ENCODE results near the gene ADCY10.
A peak's percentile ranks its signal among the peaks of the same experiment; 100 is the strongest.
"Not testable (repeated sequence)": the region's sequence is repeated elsewhere in the genome, so short reads cannot be mapped to it uniquely, and the experiment has no call there.

The ADCY10 gene

DNA sequence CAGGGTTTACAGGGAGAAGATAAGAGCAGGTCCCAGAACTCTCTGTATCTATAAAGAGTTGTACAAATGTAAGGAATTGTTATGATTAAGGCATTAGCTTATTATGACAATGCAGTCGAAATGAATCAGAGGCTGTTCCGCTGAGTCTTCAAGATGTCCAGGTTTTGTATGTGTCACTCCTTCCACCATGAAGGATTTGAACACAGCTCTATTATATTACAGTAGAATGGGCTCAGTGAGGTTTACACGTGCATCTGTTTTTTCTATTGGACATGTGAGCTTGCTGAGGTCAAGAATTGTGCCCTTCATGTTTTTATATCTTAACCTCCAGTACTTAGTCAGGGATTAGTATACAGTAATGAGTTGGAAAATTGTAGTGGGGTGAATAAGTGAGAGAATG lies 105.8 kb downstream of the ADCY10 start:
- no peak for DNase-seq

DNA sequence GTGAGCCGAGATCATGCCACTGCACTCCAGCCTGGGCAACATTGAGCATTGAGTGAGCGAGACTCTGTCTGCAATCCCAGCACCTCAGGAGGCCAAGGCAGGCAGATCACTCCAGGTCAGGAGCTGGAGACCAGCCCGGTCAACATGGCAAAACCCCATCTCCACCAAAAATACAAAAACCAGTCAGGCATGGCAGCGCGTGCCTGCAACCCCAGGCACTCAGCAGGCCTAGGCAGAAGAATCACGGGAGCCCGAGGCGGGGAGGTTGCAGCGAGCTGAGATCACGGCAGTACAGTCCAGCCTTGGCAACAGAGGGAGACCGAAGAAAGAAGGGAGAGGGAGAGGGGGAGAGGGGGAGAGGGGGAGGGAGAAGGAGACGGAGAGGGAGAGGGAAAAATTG lies 107.3 kb downstream of the ADCY10 start:
- not testable (repeated sequence) for DNase-seq

DNA sequence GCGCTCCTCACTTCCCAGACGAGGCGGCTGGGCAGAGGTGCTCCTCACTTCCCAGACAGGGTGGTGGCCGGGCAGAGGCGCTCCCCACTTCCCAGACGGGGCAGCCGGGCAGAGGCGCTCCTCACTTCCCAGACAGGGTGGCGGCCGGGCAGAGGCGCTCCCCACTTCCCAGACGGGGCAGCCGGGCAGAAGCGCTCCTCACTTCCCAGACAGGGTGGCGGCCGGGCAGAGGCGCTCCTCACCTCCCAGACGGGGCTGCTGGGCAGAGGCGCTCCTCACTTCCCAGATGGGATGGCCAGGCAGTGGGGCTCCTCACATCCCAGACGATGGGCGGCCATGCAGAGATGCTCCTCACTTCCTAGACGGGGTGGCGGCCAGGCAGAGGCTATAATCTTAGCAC lies 107.7 kb downstream of the ADCY10 start:
- DNase-seq = not testable (repeated sequence)

- DNase-seq = peak; percentile 30
Observed at GRCh38 chr1:167805041-167805556, 108.8 kb downstream of the ADCY10 start.

DNA sequence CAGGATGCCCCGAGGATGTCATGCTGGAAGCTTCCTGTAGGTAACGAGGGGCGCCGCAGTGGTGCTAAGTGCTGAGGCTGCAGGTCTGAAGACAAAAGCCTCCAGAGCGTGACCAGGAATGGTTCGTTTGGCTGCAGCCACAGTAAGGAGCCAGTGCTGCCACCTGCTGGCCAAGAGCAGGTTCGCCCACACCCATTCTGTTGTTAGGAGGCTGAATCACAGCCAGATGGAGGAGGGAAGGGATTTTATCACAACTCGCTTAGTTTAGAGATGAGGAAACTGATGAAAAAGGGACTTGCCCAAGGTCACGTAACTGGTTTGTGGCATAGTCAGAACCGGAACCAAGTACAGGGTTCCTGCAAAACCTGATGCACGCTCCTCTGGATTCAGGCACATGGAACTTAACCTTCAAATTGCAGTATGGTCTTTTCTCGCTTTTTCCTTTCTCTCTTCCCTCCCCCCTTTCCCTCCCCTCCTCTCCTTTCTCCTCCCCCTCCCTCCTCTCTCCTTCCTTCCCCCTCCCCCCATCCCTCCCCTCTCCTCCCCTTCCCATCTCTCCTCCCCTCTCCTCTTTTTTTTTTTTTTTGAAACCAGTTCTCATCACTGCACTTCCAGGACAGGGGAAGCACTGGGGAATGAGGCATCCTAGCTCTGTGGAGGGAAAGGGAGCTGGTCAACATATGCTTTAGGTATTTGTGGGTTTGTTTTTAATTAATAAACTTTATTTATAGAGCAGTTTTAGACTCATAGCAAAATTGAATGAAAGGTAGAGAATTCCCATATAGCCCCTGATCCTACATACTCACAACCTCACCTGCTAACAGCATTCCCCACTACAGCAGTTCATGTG lies 110.4 kb downstream of the ADCY10 start:
- DNase-seq = peak; percentile 92

DNA sequence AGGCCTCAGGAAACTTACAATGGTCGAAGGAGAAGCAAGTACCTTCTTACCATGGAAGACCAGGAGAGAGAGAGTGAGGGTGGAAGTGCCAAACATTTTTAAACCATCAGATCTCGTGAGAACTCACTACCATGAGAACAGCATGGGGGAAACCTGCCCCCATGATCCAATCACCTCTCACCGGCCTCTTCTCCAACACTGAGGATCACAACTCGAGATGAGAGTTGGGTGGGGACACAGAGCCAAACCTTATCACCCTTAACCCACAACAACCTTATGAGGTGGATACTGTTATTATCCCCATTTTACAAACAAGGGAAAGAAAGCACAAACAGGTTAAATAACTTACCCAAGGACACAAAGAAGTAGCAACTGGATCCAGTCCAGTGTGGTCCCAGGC lies 111.7 kb downstream of the ADCY10 start:
- DNase-seq = no peak

GRCh38 chr1:167800251-167800650 lies 113.7 kb downstream of the ADCY10 start:
- no peak for DNase-seq

DNA sequence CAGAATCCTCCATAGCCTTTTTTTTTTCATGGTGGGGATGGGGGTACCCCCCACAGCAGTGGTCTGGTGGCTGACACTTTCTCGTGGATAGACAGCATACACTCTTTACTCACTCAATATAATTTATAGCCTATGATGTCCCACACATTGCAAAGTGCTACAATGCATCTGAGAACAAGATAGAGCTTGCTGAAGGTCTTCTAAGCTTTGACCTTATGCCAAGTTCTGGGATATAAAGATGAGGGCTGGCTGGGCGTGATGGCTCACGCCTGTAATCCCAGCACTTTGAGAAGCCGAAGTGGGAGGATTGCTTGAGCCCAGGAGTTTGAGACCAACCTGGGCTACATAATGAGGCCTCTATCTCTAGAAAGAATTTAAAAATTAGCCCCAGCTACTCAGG lies 114.2 kb downstream of the ADCY10 start:
- DNase-seq = no peak

DNA sequence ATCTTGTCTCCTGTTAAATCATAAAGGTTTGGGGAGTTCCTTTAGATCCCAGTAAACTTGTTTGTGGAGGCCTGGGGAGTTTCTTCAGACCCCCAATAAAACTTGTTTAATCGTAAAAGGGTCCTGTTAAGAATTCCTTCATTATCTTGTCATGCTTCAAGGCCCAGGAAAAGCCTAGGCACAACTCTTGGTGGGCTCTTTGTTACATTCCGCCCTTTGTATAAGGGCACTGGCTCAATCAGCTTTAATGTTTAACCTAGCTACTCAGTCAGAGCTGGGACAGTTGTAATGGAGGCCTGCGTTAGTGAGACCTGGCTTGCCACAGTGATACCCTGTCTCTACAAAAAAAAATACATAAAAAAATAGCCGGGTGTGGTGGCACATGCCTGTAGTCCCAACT lies 115.0 kb downstream of the ADCY10 start:
- no peak for DNase-seq

- peak; percentile 66 for DNase-seq
Observed at GRCh38 chr1:167797015-167797414, 116.9 kb downstream of the ADCY10 start.

- no peak for DNase-seq
Observed at GRCh38 chr1:167795810-167796740, 117.9 kb downstream of the ADCY10 start.

DNA sequence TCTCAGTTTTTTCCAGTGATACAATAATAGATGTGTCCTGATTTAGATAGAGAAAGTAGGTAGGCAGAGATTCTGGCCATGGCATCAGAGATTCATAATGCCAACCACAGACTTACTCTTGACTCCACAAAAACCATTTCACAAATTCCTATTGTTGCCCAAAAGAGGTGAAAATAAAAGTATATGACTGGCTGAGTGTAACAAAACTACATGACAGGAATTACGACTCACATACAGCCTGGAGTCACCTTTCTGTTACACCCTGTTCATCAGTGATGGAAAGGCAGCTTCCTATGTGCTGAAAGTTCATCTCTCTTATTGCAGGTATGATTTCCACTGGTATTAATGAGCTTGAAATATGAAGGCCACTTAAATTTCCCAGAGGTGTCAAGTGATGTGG lies 119.9 kb downstream of the ADCY10 start:
- DNase-seq = no peak

GRCh38 chr1:167792188-167792565 lies 121.8 kb downstream of the ADCY10 start:
- no peak for DNase-seq

DNA sequence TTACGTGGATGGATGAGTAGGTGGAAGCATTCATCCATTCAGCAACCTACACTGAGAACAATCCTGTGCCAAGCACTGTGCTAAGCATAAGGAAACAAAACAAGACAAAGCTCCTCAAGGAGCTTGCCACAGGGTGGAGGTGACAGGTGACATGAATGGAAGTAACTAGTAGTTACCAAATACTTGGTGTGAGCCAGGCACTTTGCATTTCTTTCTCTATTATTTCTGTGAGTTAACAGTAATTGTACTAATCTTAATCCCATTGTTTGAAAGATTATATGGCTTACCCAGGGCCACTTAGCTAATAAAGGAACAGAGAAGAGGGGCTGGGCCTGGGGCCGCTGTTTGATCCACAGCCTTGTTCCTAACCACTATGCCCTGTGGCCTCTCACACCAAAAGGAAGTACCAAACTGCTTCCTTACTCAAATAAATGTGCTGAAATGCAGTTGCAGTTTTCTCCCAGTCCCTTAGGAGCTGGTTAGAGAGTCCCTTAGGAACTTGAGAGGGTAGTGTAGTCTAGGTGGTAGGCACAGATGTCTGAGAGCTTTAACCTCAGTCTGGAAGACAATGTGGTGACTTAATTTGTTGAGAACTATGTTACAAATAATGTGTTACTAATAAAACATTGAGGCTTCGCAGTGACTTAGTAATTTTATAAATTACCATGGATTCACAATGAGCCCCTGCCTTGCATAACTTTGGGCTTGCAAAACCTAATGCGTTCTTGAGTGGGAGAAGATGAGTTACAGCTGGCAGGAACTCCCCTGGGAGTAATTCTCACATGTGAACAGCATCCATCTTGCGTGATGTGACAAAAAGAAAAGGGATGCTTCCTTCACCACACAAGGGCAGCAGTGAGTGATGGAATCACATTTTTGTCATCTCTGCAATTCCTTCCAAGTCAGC lies 122.4 kb downstream of the ADCY10 start:
- no peak for DNase-seq

GRCh38 chr1:167790117-167790516 lies 123.8 kb downstream of the ADCY10 start:
- no peak for DNase-seq

- DNase-seq = no peak
Observed at GRCh38 chr1:167789501-167789900, 124.4 kb downstream of the ADCY10 start.

GRCh38 chr1:167786502-167786901 lies 127.4 kb downstream of the ADCY10 start:
- DNase-seq = no peak

GRCh38 chr1:167784876-167785550 lies 128.9 kb downstream of the ADCY10 start:
- DNase-seq = no peak

DNA sequence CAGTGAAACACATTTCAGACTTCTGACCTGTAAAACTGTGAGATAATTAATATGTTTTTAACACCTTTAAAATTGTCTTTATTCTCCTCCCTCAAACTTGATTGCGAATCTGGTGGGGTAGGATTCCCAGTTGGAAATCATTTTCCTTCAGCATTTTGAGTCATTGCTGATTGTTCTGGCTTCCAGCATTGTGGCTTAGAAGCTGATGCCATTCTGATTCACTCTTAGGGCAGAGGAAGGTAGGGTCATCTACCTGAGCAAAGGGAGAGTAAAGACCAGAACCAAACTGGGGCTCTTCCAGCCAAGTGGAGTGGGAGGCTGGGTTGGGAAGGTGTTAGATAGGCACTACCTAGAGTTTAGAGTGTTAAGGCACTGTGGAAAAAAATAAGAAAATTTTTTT lies 131.0 kb downstream of the ADCY10 start:
- DNase-seq = no peak

GRCh38 chr1:167781558-167781957 lies 132.4 kb downstream of the ADCY10 start:
- no peak for DNase-seq

DNA sequence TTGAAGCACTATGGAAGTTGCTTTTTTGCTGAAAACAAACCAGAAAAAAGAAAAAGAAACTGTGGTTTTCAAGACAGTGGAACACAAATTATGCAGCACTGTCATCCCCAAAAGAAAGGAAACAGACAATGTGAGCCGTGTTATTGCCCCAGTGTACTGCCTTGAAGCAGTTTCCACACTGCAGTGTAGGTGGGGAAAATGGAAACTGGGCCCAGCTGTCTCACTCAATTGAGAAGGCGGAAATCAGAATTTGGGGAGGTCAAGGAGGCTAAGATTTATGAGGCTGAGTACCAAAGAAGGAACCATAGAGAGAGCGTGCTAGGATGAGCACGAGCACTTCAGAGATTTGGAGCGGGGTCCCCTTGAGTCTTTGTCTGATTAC lies 136.7 kb downstream of the ADCY10 start:
- DNase-seq = no peak
